ENCODE measurements around the gene TNFRSF6B.

Gene TNFRSF6B

DNA sequence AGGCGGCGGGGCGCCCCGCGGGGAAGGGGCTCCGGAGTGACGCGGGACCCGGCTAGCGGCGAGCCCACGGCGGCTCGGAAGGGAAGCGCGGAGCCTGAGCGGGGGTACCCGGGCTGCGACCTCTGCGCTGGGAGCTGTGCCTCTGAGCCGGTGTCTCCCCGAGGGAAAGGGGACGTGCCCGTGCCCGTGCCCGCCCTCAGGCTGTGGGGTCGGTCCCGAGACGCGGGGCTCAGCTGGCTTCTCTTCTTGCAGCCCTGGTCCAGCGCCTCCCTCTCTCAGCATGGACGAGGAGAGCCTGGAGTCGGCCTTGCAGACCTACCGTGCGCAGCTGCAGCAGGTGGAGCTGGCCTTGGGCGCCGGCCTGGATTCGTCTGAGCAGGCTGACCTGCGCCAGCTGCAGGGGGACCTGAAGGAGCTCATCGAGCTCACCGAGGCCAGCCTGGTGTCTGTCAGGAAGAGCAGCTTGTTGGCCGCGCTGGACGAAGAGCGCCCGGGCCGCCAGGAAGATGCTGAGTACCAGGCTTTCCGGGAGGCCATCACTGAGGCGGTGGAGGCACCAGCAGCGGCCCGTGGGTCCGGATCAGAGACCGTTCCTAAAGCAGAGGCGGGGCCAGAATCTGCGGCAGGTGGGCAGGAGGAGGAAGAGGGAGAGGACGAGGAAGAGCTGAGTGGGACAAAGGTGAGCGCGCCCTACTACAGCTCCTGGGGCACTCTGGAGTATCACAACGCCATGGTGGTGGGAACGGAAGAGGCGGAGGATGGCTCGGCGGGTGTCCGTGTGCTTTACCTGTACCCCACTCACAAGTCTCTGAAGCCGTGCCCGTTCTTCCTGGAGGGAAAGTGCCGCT lies 12.1 kb downstream of the TNFRSF6B start:
- TF ChIP-seq, protein P1, sequence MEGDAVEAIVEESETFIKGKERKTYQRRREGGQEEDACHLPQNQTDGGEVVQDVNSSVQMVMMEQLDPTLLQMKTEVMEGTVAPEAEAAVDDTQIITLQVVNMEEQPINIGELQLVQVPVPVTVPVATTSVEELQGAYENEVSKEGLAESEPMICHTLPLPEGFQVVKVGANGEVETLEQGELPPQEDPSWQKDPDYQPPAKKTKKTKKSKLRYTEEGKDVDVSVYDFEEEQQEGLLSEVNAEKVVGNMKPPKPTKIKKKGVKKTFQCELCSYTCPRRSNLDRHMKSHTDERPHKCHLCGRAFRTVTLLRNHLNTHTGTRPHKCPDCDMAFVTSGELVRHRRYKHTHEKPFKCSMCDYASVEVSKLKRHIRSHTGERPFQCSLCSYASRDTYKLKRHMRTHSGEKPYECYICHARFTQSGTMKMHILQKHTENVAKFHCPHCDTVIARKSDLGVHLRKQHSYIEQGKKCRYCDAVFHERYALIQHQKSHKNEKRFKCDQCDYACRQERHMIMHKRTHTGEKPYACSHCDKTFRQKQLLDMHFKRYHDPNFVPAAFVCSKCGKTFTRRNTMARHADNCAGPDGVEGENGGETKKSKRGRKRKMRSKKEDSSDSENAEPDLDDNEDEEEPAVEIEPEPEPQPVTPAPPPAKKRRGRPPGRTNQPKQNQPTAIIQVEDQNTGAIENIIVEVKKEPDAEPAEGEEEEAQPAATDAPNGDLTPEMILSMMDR (IDR thresholded peaks at IDR 0.05), result no peak
- Histone ChIP-seq H3K36me3 (ENCODE audit: control insufficient read depth, insufficient read depth, low read length) (no peaks in the 10 kb centered on the region), H3K9ac (no peak overlapping the region), H3K27ac (peak overlapping the region; percentile 2), H3K27me3 (ENCODE audit: control insufficient read depth, insufficient read depth, low read length) (no peaks in the 10 kb centered on the region), H3K9me3 (ENCODE audit: control insufficient read depth, low read length) (no peaks in the 10 kb centered on the region), H3K4me1 (peaks cover 9% of the 10 kb centered on the region), H2AFZ (no peak overlapping the region), H3K4me3 (ENCODE audit: low read depth, low read length) (peak overlapping the region; percentile 84), H3K4me2 (ENCODE audit: low read length) (peak overlapping the region; percentile 96), H3K79me2 (peaks cover 37% of the 10 kb centered on the region)

DNA sequence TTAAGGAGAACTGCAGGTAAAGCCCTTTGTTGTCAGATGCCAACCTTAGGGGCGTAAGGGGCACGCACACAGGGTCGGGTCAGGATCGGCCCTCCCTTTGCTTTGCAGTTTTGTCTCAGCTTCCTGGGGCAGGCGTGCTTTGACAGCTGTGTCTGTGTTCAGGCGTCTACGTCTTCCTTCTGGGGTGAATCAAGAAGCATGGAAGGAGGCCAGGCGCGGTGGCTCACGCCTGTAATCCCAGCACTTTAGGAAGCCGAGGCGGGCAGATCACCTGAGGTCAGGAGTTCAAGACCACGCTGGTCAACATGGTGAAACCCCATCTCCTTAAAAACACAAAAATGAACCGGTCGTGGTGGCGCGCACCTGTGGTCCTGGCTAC lies 12.7 kb downstream of the TNFRSF6B start:
- Histone ChIP-seq H3K9me3 (ENCODE audit: control insufficient read depth, low read length) (no peaks in the 10 kb centered on the region), H3K27me3 (ENCODE audit: control insufficient read depth, insufficient read depth, low read length) (no peaks in the 10 kb centered on the region), H2AFZ (no peak overlapping the region), H3K4me2 (ENCODE audit: low read length) (peak overlapping the region; percentile 96), H3K4me1 (peaks cover 9% of the 10 kb centered on the region), H3K36me3 (ENCODE audit: control insufficient read depth, insufficient read depth, low read length) (no peaks in the 10 kb centered on the region), H3K4me3 (ENCODE audit: low read depth, low read length) (peak overlapping the region; percentile 84), H3K9ac (no peak overlapping the region), H3K79me2 (peaks cover 37% of the 10 kb centered on the region), H3K27ac (no peak overlapping the region)
- TF ChIP-seq, protein P1 (IDR thresholded peaks at IDR 0.05), result no peak

DNA sequence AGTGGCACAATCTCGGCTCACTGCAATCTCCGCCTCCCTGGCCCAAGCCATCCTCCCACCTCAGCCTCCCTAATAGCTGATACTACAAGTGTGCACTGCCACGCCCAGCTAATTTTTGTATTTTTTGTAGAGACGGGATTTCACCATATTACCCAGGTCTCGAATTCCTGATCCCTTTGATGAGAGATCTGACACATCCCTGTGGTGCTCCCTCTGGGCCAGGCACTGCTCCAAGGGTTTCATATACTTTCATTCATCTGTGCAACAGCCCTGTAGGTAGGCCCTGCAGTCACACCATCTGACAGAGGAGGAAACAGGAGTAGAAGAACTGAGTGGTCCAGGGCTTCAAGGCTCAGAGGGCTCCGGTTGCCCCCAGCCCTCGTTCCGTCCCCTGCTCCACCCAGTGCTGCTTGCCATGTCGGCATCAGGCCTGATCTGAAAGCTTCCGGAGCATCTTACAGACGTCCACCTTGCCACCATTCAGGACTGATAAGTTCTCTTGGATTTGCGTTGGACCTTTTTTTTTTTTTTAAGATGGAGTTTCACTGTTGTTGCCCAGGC lies 14.7 kb downstream of the TNFRSF6B start:
- H3K27me3 ChIP-seq (ENCODE audit: control insufficient read depth, insufficient read depth, low read length), result no peaks in the 10 kb centered on the region
- H3K4me1 ChIP-seq, result peaks cover 9% of the 10 kb centered on the region
- peaks cover 46% of the 10 kb centered on the region for H3K79me2 ChIP-seq
- no peak overlapping the region for H3K9ac ChIP-seq
- H2AFZ ChIP-seq, result no peak overlapping the region
- no peaks in the 10 kb centered on the region for H3K36me3 ChIP-seq (ENCODE audit: control insufficient read depth, insufficient read depth, low read length)
- no peak overlapping the region for H3K4me2 ChIP-seq (ENCODE audit: low read length)
- TF ChIP-seq, protein P1 (IDR thresholded peaks at IDR 0.05), result no peak
- H3K9me3 ChIP-seq (ENCODE audit: control insufficient read depth, low read length), result no peaks in the 10 kb centered on the region
- H3K27ac ChIP-seq, result no peak overlapping the region
- no peak overlapping the region for H3K4me3 ChIP-seq (ENCODE audit: low read depth, low read length)

DNA sequence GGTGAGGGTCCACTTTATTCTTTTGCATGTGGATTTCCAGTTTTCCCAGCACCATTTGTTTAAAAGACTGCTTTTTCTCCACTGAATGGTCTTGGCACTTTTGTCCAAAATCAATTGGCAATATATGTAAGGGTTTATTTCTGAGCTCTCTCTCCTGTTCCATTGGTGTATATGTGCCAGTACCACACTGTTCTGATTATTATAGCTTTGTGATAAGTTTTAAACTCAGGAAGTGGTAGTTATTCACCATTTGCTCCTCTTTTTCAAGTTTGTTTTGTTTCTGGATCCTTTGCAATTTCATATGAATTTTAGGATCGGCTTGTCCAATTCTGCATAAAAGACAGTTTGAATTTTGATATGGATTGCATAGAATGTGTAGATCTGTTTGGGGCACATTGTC lies 15.7 kb downstream of the TNFRSF6B start:
- no peak overlapping the region for H3K27ac ChIP-seq
- H3K4me3 ChIP-seq (ENCODE audit: low read depth, low read length), result no peak overlapping the region
- no peaks in the 10 kb centered on the region for H3K27me3 ChIP-seq (ENCODE audit: control insufficient read depth, insufficient read depth, low read length)
- H3K79me2 ChIP-seq, result peaks cover 39% of the 10 kb centered on the region
- H3K4me2 ChIP-seq (ENCODE audit: low read length), result no peak overlapping the region
- TF ChIP-seq, protein P1 (IDR thresholded peaks at IDR 0.05), result no peak
- no peaks in the 10 kb centered on the region for H3K36me3 ChIP-seq (ENCODE audit: control insufficient read depth, insufficient read depth, low read length)
- H3K9ac ChIP-seq, result no peak overlapping the region
- no peak overlapping the region for H2AFZ ChIP-seq
- peaks cover 3% of the 10 kb centered on the region for H3K4me1 ChIP-seq
- no peaks in the 10 kb centered on the region for H3K9me3 ChIP-seq (ENCODE audit: control insufficient read depth, low read length)

All from parathyroid adenoma (tissue), 2 donors.